Natural killer cell treated with Interleukin-12 subunit alpha and Interleukin-12 subunit beta and Interleukin-15 and Interleukin-18, amount 100 ng/mL, for 72 hours (primary cell): Measurements from ENCODE around the gene SUPT20H. TPM values are rescaled to one million over a fixed set of nuclear protein-coding genes. Genes with fewer than 3 reads are reported as not detected.
A peak's percentile ranks its signal among the peaks of the same experiment; 100 is the strongest.

Experiments used
- ATAC-seq, 2 donors: fragments of 150-1000 bp; cut with Tn5 transposase in 1 of 2; sonication (Bioruptor Pico), chemical (Tn5 transposase) in 1 of 2; 2 replicates each; pipeline ENCODE4 v1.10.0; 2021
- DNase-seq: peaks from one replicate; pipeline ENCODE4 v3.0.0; 2022; ENCODE audit warnings: low spot score
- H3K27ac Mint-ChIP-seq, 2 donors: 1 replicate in 1 of 2; 2 replicates in 1 of 2; pipeline ENCODE4 v1.8.0; 2022; ENCODE audit warnings: mixed read lengths in 2 of 2, mild to moderate bottlenecking in 1 of 2, moderate library complexity in 1 of 2
- H3K27me3 Mint-ChIP-seq, 2 donors: 1 replicate in 1 of 2; 2 replicates in 1 of 2; pipeline ENCODE4 v1.8.0; 2022; ENCODE audit warnings: mixed read lengths in 2 of 2
- H3K36me3 Mint-ChIP-seq: one replicate; pipeline ENCODE4 v1.8.0; 2022; ENCODE audit warnings: mixed read lengths
- H3K4me1 Mint-ChIP-seq, 2 donors: 1 replicate in 1 of 2; 2 replicates in 1 of 2; pipeline ENCODE4 v1.8.0; 2022; ENCODE audit warnings: low read depth in 2 of 2, mixed read lengths in 2 of 2, mild to moderate bottlenecking in 1 of 2
- H3K4me3 Mint-ChIP-seq: one replicate; pipeline ENCODE4 v1.8.0; 2022; ENCODE audit warnings: mixed read lengths
- H3K9me3 Mint-ChIP-seq: 2 replicates; pipeline ENCODE4 v1.8.0; 2022; ENCODE audit warnings: mixed read lengths
- total RNA-seq, 2 donors: library from RNA; stranded (reverse); gene quantifications; one replicate each; pipeline ENCODE4 v1.2.3, GENCODE V29; 2022

SUPT20H gene
- total RNA-seq, 2 donors from 2014 or later, result 66.6 to 83.9 TPM

GRCh38 chr13:36973009-36973408, 86.5 kb downstream of the SUPT20H start:
- no peak for ATAC-seq
- H3K36me3 Mint-ChIP-seq, result peaks cover 20% of the 10 kb centered on the region

GRCh38 chr13:36966404-36966803, 93.1 kb downstream of the SUPT20H start:
- DNase-seq (no peak), ATAC-seq (no peak)
- Mint-ChIP-seq H3K4me1 (peaks cover 0 to 3% of the 10 kb centered on the region in 2 donors), H3K9me3 (no peaks in the 10 kb centered on the region), H3K27me3 (no peaks in the 10 kb centered on the region), H3K27ac (no peak overlapping the region), H3K4me3 (no peak overlapping the region), H3K36me3 (peaks cover 27% of the 10 kb centered on the region)

More at GRCh38 chr13:36973009-36973408, 86.5 kb downstream of the SUPT20H start:
- Mint-ChIP-seq H3K9me3 (no peaks in the 10 kb centered on the region), H3K27me3 (no peaks in the 10 kb centered on the region), H3K4me3 (no peak overlapping the region), H3K27ac (no peak overlapping the region), H3K4me1 (peaks cover 0 to 4% of the 10 kb centered on the region in 2 donors)
- no peak for DNase-seq

GRCh38 chr13:36965767-36966166, 93.7 kb downstream of the SUPT20H start:
- Mint-ChIP-seq H3K27me3 (no peaks in the 10 kb centered on the region), H3K4me1 (peaks cover 0 to 3% of the 10 kb centered on the region in 2 donors), H3K9me3 (no peaks in the 10 kb centered on the region), H3K27ac (peak overlapping the region in 1 of 2 donors; percentile 18), H3K36me3 (peaks cover 27% of the 10 kb centered on the region), H3K4me3 (no peak overlapping the region)
- ATAC-seq, result no peak
- DNase-seq, result no peak

GRCh38 chr13:36959456-36960116, 99.9 kb downstream of the SUPT20H start:
- no peak overlapping the region for H3K27ac Mint-ChIP-seq

More at GRCh38 chr13:36959456-36960116, 99.9 kb downstream of the SUPT20H start:
- DNase-seq, result no peak
- ATAC-seq, result no peak
- Mint-ChIP-seq H3K4me3 (no peak overlapping the region), H3K36me3 (peaks cover 26% of the 10 kb centered on the region), H3K4me1 (peaks cover 0 to 7% of the 10 kb centered on the region in 2 donors), H3K27me3 (no peaks in the 10 kb centered on the region), H3K9me3 (no peaks in the 10 kb centered on the region)

Other genes with a start within 250 kb of the SUPT20H start
- gene RFXAP, start 240.5 kb downstream of the SUPT20H start, total RNA-seq, result 10 to 100 TPM in 1 of 2 donors, 1 to 10 TPM in 1; 6.7 to 13.6 TPM
- gene SMAD9, start 139.4 kb downstream of the SUPT20H start, total RNA-seq, result not detected
- gene ALG5, start 60.3 kb downstream of the SUPT20H start, total RNA-seq, result 10 to 100 TPM; 34.7 to 34.9 TPM
- 10 to 100 TPM; 80.0 to 85.6 TPM for gene EXOSC8, start 58.9 kb downstream of the SUPT20H start, total RNA-seq
- not detected for gene CSNK1A1L, start 46.0 kb upstream of the SUPT20H start, total RNA-seq